Keratinocyte (primary cell): ENCODE data around the gene FRMD6.

ENCODE experiments used
- CTCF ChIP-seq, 3 experiments: IDR thresholded peaks in 1 of 3; conservative IDR thresholded peaks in 1 of 3; optimal IDR thresholded peaks in 1 of 3; 2 replicates in 2 of 3; 3 replicates in 1 of 3; pipeline versions ENCODE3 to v1.5.1; 2011; ENCODE audit warnings: low read length in 3 of 3, mild to moderate bottlenecking in 3 of 3, moderate library complexity in 2 of 3, control low read depth in 1 of 3, inconsistent platforms in 1 of 3; ENCODE audit not compliant: insufficient read depth in 2 of 3; ENCODE audit errors: extremely low read depth in 1 of 3
- EZH2 ChIP-seq: IDR thresholded peaks from one replicate; pipeline ENCODE4 v1.6.1; 2012; ENCODE audit warnings: inconsistent platforms, mild to moderate bottlenecking, low read length, moderate library complexity

GRCh38 chr14:51643140-51643539, 8.6 kb upstream of the FRMD6 start:
- TF ChIP-seq CTCF (optimal IDR thresholded peaks at IDR 0.05 in 1 of 3, IDR thresholded peaks at IDR 0.05 in 1 of 3, conservative IDR thresholded peaks at IDR 0.05 in 1 of 3; ENCODE audit: extremely low read depth in 1 of 3, insufficient read depth in 2 of 3, low read length in 3 of 3) (no peak), EZH2 (no peak)
